H1 (cell line): Measurements from ENCODE around the gene HOTAIR. TPM values are rescaled to one million over a fixed set of nuclear protein-coding genes. Genes with fewer than 3 reads are reported as not detected.

Source experiments
- CTCF ChIA-PET: fragments of 300-600 bp; sonication (Branson Sonifier 250); formaldehyde crosslinking; loops from one replicate; lab custom pipeline; 2021; ENCODE audit not compliant: partially characterized antibody; lab: Charles Lee
- POLR2A ChIA-PET: fragments of 300-600 bp; sonication (Branson Sonifier 250); formaldehyde crosslinking; loops from one replicate; lab custom pipeline; 2021; ENCODE audit warnings: inconsistent platforms; ENCODE audit not compliant: partially characterized antibody; lab: Charles Lee
- DNase-seq, 2 experiments: peaks; one replicate each; pipeline versions ENCODE4 v3.0.0 to v3.0.0-alpha.2; 2010 to 2022; ENCODE audit warnings: low spot score in 2 of 2, low read depth in 1 of 2, mixed read lengths in 1 of 2
- FAIRE-seq: peaks from 2 replicates; lab custom pipeline; 2011; peaks lifted over from hg19 to GRCh38; lab: Jason Lieb, UNC
- H2AFZ ChIP-seq: 2 replicates; pipeline ENCODE4 v1.8.1; 2012; ENCODE audit warnings: low read length, inconsistent platforms
- H2AK5ac ChIP-seq: 2 replicates; pipeline ENCODE4 v1.6.1; 2013; ENCODE audit warnings: low read depth, low read length
- H2BK120ac ChIP-seq: replicated peaks from 2 replicates; pipeline ENCODE3; 2013; ENCODE audit warnings: low read depth, low read length, inconsistent platforms
- H2BK12ac ChIP-seq: 2 replicates; pipeline ENCODE4 v1.6.1; 2013; ENCODE audit warnings: low read depth, low read length
- H2BK15ac ChIP-seq: 2 replicates; pipeline ENCODE4 v1.6.1; 2013; ENCODE audit warnings: low read length
- H2BK20ac ChIP-seq: 2 replicates; pipeline ENCODE4 v1.6.1; 2013; ENCODE audit warnings: low read length
- H2BK5ac ChIP-seq: 2 replicates; pipeline ENCODE4 v1.6.1; 2013; ENCODE audit warnings: low read depth, low read length
- H3K14ac ChIP-seq: 2 replicates; pipeline ENCODE4 v1.6.1; 2013; ENCODE audit warnings: inconsistent platforms; ENCODE audit not compliant: insufficient read length
- H3K18ac ChIP-seq: 2 replicates; pipeline ENCODE4 v1.6.1; 2013; ENCODE audit warnings: low read length; ENCODE audit errors: extremely low read depth
- H3K23ac ChIP-seq: 2 replicates; pipeline ENCODE4 v1.6.1; 2013; ENCODE audit warnings: inconsistent platforms; ENCODE audit not compliant: insufficient read length
- H3K23me2 ChIP-seq: 2 replicates; pipeline ENCODE4 v1.6.1; 2013; ENCODE audit warnings: low read depth, low read length
- H3K27ac ChIP-seq: 2 replicates; pipeline ENCODE4 v1.6.1; 2011; ENCODE audit warnings: low read depth, low read length, inconsistent platforms
- H3K27me3 ChIP-seq, 4 experiments: replicated peaks in 1 of 4; 1 replicate in 1 of 4; 2 replicates in 3 of 4; pipeline versions ENCODE4 v1.6.1 to v1.8.1; 2011 to 2013; ENCODE audit warnings: low read length in 3 of 4, mild to moderate bottlenecking in 3 of 4, inconsistent platforms in 2 of 4, mixed read lengths in 2 of 4, moderate library complexity in 1 of 4; ENCODE audit not compliant: control insufficient read depth in 3 of 4, insufficient read depth in 3 of 4; ENCODE audit errors: extremely low read depth in 1 of 4
- H3K36me3 ChIP-seq, 4 experiments: 2 replicates each; pipeline versions ENCODE4 v1.6.1 to v1.8.1; 2011 to 2013; ENCODE audit warnings: mild to moderate bottlenecking in 4 of 4, low read length in 3 of 4, moderate library complexity in 2 of 4, control low read depth in 1 of 4, inconsistent platforms in 1 of 4; ENCODE audit not compliant: insufficient read depth in 4 of 4, control insufficient read depth in 2 of 4
- H3K4ac ChIP-seq: replicated peaks from 2 replicates; pipeline ENCODE3; 2013; ENCODE audit warnings: low read length, low read depth, mixed read lengths, inconsistent platforms; ENCODE audit not compliant: insufficient read length
- H3K4me1 ChIP-seq, 4 experiments: replicated peaks in 1 of 4; 1 replicate in 1 of 4; 2 replicates in 3 of 4; pipeline versions ENCODE4 v1.6.1 to v1.8.1; 2011 to 2013; ENCODE audit warnings: low read length in 3 of 4, inconsistent platforms in 2 of 4, mixed read lengths in 1 of 4; ENCODE audit not compliant: insufficient read depth in 4 of 4, control insufficient read depth in 3 of 4
- H3K4me2 ChIP-seq, 2 experiments: 2 replicates each; pipeline versions ENCODE4 v1.6.1 to v1.8.1; 2011 to 2013; ENCODE audit warnings: low read depth in 2 of 2, low read length in 2 of 2, control low read depth in 1 of 2, inconsistent platforms in 1 of 2, mild to moderate bottlenecking in 1 of 2; ENCODE audit not compliant: insufficient read depth in 1 of 2
- H3K4me3 ChIP-seq, 4 experiments: fragments of 200-600, 300-600 bp in 1 of 4; sonication (generic), shearing (Covaris generic), sonication (Bioruptor Twin) in 1 of 4; 2 replicates each; pipeline versions ENCODE4 v1.5.1 to v1.8.1; 2011 to 2016; ENCODE audit warnings: low read length in 4 of 4, low read depth in 3 of 4, control low read depth in 2 of 4, inconsistent platforms in 2 of 4, mild to moderate bottlenecking in 2 of 4, mixed read lengths in 1 of 4, moderate library complexity in 1 of 4; ENCODE audit not compliant: insufficient read depth in 2 of 4; ENCODE audit errors: extremely low read depth in 1 of 4
- H3K56ac ChIP-seq: replicated peaks from 2 replicates; pipeline ENCODE3; 2013; ENCODE audit warnings: low read depth, mild to moderate bottlenecking, mixed read lengths, low read length, inconsistent platforms; ENCODE audit not compliant: insufficient read length
- H3K79me1 ChIP-seq: 2 replicates; pipeline ENCODE4 v1.6.1; 2013; ENCODE audit warnings: low read depth, low read length, control low read depth
- H3K79me2 ChIP-seq, 2 experiments: 2 replicates each; pipeline versions ENCODE4 v1.6.1 to v1.8.1; 2012 to 2013; ENCODE audit warnings: low read length in 2 of 2, mild to moderate bottlenecking in 2 of 2, inconsistent platforms in 1 of 2; ENCODE audit not compliant: insufficient read depth in 2 of 2, control insufficient read depth in 1 of 2
- H3K9ac ChIP-seq, 4 experiments: replicated peaks in 1 of 4; 1 replicate in 1 of 4; 2 replicates in 3 of 4; pipeline versions ENCODE4 v1.6.1 to v1.8.1; 2011 to 2013; ENCODE audit warnings: low read depth in 3 of 4, low read length in 3 of 4, control low read depth in 2 of 4, mild to moderate bottlenecking in 2 of 4, moderate library complexity in 2 of 4, inconsistent platforms in 1 of 4; ENCODE audit errors: extremely low read depth in 1 of 4
- H3K9me3 ChIP-seq, 2 experiments: 2 replicates each; pipeline versions ENCODE4 v1.6.1 to v1.8.1; 2012 to 2013; ENCODE audit warnings: mild to moderate bottlenecking in 2 of 2, moderate library complexity in 2 of 2, control low read depth in 1 of 2, inconsistent platforms in 1 of 2, low read depth in 1 of 2, low read length in 1 of 2, mixed read lengths in 1 of 2; ENCODE audit not compliant: insufficient read depth in 2 of 2
- H4K20me1 ChIP-seq, 2 experiments: replicated peaks in 1 of 2; 2 replicates each; pipeline versions ENCODE3 to v1.8.1; 2011 to 2013; ENCODE audit warnings: inconsistent platforms in 2 of 2, low read length in 2 of 2, mild to moderate bottlenecking in 1 of 2; ENCODE audit not compliant: insufficient read depth in 2 of 2, control insufficient read depth in 1 of 2
- H4K5ac ChIP-seq: 2 replicates; pipeline ENCODE4 v1.6.1; 2013; ENCODE audit warnings: low read length, low read depth, mixed read lengths, inconsistent platforms; ENCODE audit not compliant: insufficient read length
- H4K8ac ChIP-seq: 2 replicates; pipeline ENCODE4 v1.8.0; 2013; ENCODE audit warnings: mild to moderate bottlenecking, moderate library complexity, low read length, inconsistent platforms; ENCODE audit not compliant: insufficient read depth; ENCODE audit errors: extremely low read depth
- H4K91ac ChIP-seq: replicated peaks from 2 replicates; pipeline ENCODE3; 2013; ENCODE audit warnings: low read length, mixed read lengths, inconsistent platforms; ENCODE audit not compliant: insufficient read length
- CBX8 ChIP-seq: fragments of 300-800, 300-1000 bp; sonication (generic); IDR thresholded peaks from 2 replicates; pipeline ENCODE4 v1.7.1; 2016; ENCODE audit warnings: low read depth, low read length, borderline replicate concordance
- EZH2 ChIP-seq: fragments of 200-600 bp; sonication (generic); IDR thresholded peaks from 2 replicates; pipeline ENCODE4 v1.7.1; 2012; ENCODE audit warnings: low read depth, mild to moderate bottlenecking, moderate library complexity, low read length, inconsistent platforms; ENCODE audit not compliant: severe bottlenecking
- GTF2F1 ChIP-seq: IDR thresholded peaks from 2 replicates; pipeline ENCODE4 v1.6.1; 2012; ENCODE audit warnings: low read depth, low read length, improper control_type of control experiment, borderline replicate concordance
- RNF2 ChIP-seq: fragments of 200-900, 300-1000 bp; sonication (generic); IDR thresholded peaks from 2 replicates; pipeline ENCODE4 v1.7.1; 2016; ENCODE audit warnings: borderline replicate concordance, low read depth, mild to moderate bottlenecking, antibody characterized with exemption, low read length; ENCODE audit not compliant: poor library complexity, severe bottlenecking; ENCODE audit errors: missing control alignments
- SUZ12 ChIP-seq: fragments of 200-600 bp; sonication (generic); IDR thresholded peaks from 2 replicates; pipeline ENCODE4 v1.6.1; 2012; ENCODE audit warnings: mild to moderate bottlenecking, inconsistent platforms, low read length, moderate library complexity, mixed read lengths
- WGBS, 2 experiments: shearing (Covaris generic) in 1 of 2; methylation state at CpG; one replicate each; pipeline versions ENCODE4 v1.1.6 to v1.1.7; 2013 to 2015; ENCODE audit warnings: low lambda C conversion rate in 2 of 2, mixed read lengths in 2 of 2, inconsistent platforms in 1 of 2, low coverage in 1 of 2, missing lambda C conversion rate in 1 of 2; ENCODE audit not compliant: insufficient replicate concordance in 2 of 2, insufficient coverage in 1 of 2, insufficient read length in 1 of 2; ENCODE audit errors: extremely low coverage in 1 of 2, missing lambda C conversion rate in 1 of 2; 5-methylcytosine and 5-hydroxymethylcytosine counted together
- polyA plus RNA-seq, 7 experiments: library from polyadenylated mRNA; depleted of rRNA in 3 of 7; stranded (reverse) in 5 of 7; unstranded in 2 of 7; fragments of >200 nt in 5 of 7; fragments of 200-250 nt in 2 of 7; gene quantifications; 1 replicate in 5 of 7; 2 replicates in 1 of 7; 4 replicates in 1 of 7; pipeline versions ENCODE4 v1.2.1 to v1.2.3, GENCODE V29; 2011 to 2013; ENCODE audit warnings: missing spikeins in 2 of 7, mixed read lengths in 2 of 7
- total RNA-seq: library from RNA; stranded (reverse); fragmentation: NEBNext Ultra II Directional; extraction: Animal tissue kit (Norgen Biotek cat#: 25700); gene quantifications from 2 replicates; pipeline ENCODE4 v1.2.1, GENCODE V29; 2021

HOTAIR gene
- total and polyA plus RNA-seq, 2 of the 8 experiments (the other 6 are each of a cell fraction or from before 2014, with no cell fraction given) = not detected

DNA sequence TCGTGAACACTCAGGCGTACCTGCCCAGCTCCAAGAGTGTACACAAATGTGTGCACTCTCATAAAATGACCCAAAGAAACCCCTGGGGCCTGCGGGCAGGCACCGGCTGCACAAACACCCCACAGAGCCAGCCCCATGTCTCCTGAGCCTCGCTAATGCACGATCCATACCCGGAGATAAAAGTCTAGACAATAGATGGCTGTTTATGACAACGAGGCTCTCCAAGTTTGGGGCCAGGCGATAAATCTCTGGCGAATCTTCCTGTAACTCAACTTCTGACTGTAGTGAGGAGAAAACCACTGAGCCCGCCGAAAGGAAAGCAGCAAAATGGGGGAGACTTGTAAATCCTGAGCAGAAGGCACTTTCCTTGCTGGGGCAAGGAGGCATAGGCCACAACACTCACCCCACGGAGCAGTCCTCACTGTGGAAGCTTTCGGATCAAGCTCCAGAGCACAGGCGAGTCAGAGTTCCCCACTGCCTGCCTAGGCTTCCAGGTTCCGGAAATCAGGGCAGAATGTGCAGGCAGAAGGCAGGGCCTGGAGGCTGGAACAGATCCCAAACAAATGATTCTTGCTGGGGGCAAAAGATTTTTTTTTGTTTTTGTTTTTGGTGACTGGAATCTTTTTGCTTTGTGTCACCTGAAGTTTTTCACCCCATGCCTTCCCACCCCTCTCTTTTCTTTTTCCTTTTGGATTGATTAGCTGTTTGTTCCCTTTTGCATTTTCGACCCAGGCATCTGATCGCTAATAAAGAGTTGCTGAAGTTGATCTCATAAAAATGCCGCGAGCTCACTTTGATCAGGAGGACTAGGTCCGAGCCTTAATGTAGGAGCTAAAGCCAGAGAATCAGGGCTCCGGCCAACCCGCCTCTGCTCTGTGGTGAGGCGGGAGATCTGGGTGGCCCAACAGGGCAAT lies 6.3 kb downstream of the HOTAIR start:
- H2BK120ac ChIP-seq = no peak overlapping the region
- no peak overlapping the region for H3K18ac ChIP-seq
- H4K5ac ChIP-seq = no peak overlapping the region
- FAIRE-seq (no peak), DNase-seq (no peak)
- no peak overlapping the region for H3K56ac ChIP-seq
- no peak overlapping the region for H3K9ac ChIP-seq
- peaks cover 99 to 100% (median 100%) of the 10 kb centered on the region in 4 experiments for H3K27me3 ChIP-seq
- H2BK5ac ChIP-seq = no peak overlapping the region
- no peak overlapping the region for H3K4ac ChIP-seq
- no peak overlapping the region for H3K4me2 ChIP-seq
- 27% methylated on average over 24 of the region's 24 CpGs; no CpG with 5 or more reads in 1 of the 2 experiments for WGBS, 2 experiments
- H3K4me1 ChIP-seq = peaks cover 0 to 8% (median 4%) of the 10 kb centered on the region in 4 experiments; a peak in 5 of 7 replicates
- ChIA-PET CTCF (interaction anchor here (0.9 to 2.3 kb wide), 7 partner anchors 15 to 211 kb away, joined by 3 to 8 read pairs (median 3); partner anchors contain the start of gene HOXC5), POLR2A (interaction anchor here (0.9 to 1.3 kb wide), 2 partner anchors 9 to 28 kb away, joined by 3 read pairs; no protein-coding TSS in a partner anchor)
- no peak overlapping the region for H3K27ac ChIP-seq
- no peaks in the 10 kb centered on the region for H3K9me3 ChIP-seq
- H2AFZ ChIP-seq = no peak overlapping the region
- no peak overlapping the region for H4K91ac ChIP-seq
- H2BK12ac ChIP-seq = 0 out of 2 replicates have a peak overlapping the region, but pooled peaks have one; percentile 39
- H4K8ac ChIP-seq = no peak overlapping the region
- H3K36me3 ChIP-seq = no peaks in the 10 kb centered on the region; a peak in 2 of 8 replicates
- no peaks in the 10 kb centered on the region for H3K79me1 ChIP-seq
- TF ChIP-seq RNF2 = peak; percentile 85
- no peak for TF ChIP-seq GTF2F1
- TF ChIP-seq SUZ12 = peak; percentile 92
- peak; percentile 11; the same call in 1 of the 2 replicates for TF ChIP-seq CBX8
- peak; percentile 70 for TF ChIP-seq EZH2
- no peak overlapping the region for H2BK20ac ChIP-seq
- no peak overlapping the region for H3K4me3 ChIP-seq
- H3K23me2 ChIP-seq = 0 out of 2 replicates have a peak, but pooled peaks cover 1% of the 10 kb centered on the region
- no peaks in the 10 kb centered on the region for H3K79me2 ChIP-seq
- H3K23ac ChIP-seq = no peak overlapping the region
- peaks cover 18 to 40% of the 10 kb centered on the region in 2 experiments for H4K20me1 ChIP-seq
- no peak overlapping the region for H3K14ac ChIP-seq
- H2BK15ac ChIP-seq = 0 out of 2 replicates have a peak overlapping the region, but pooled peaks have one; percentile 92
- 0 out of 2 replicates have a peak overlapping the region, but pooled peaks have one; percentile 15 for H2AK5ac ChIP-seq
